Right lobe of liver (tissue), 4 donors: ENCODE results near the gene ATL1.

Experiments
- CTCF ChIP-seq, 4 donors: fragments of 200-600 bp in 3 of 4; fragments of 450-650 bp in 1 of 4; IDR thresholded peaks; one replicate each; pipeline versions ENCODE4 v1.5.1 to v1.8.0; 2016 to 2022; ENCODE audit warnings: antibody characterized with exemption in 4 of 4, mild to moderate bottlenecking in 2 of 4
- POLR2A ChIP-seq: fragments of 450-650 bp; IDR thresholded peaks from one replicate; pipeline ENCODE4 v1.6.1; 2017; ENCODE audit warnings: antibody characterized with exemption, mild to moderate bottlenecking
- donor health status: DM: no; HTN: no; CAD: no.
- donor health status: DM: no; HTN: no; CAD: no.
- donor health status: DM: no; HTN: yes; CAD: no.

- TF ChIP-seq POLR2A (no peak), CTCF (IDR thresholded peaks at IDR 0.05) (no peak)
Observed at GRCh38 chr14:50600849-50601248, 40.9 kb downstream of the ATL1 start.
